Testis (tissue), 5 donors: Measurements from ENCODE around the gene NET1. TPM values are rescaled to one million over a fixed set of nuclear protein-coding genes. Genes with fewer than 3 reads are reported as not detected.
A peak's percentile ranks its signal among the peaks of the same experiment; 100 is the strongest.

ENCODE experiments used
- DNase-seq: peaks from one replicate; pipeline ENCODE4 v3.0.0-alpha.2; 2019
- H3K27ac ChIP-seq, 2 donors: fragments of 200-600 bp; sonication (generic); one replicate each; pipeline ENCODE4 v1.5.1; 2019
- H3K27me3 ChIP-seq: fragments of 200-600 bp; sonication (generic); one replicate; pipeline ENCODE4 v1.5.1; 2019
- H3K36me3 ChIP-seq: fragments of 200-600 bp; sonication (generic); one replicate; pipeline ENCODE4 v1.5.1; 2017; ENCODE audit warnings: low read depth; ENCODE audit errors: missing control alignments
- H3K4me1 ChIP-seq: fragments of 200-600 bp; sonication (generic); one replicate; pipeline ENCODE4 v1.5.1; 2019
- H3K4me3 ChIP-seq, 2 donors: fragments of 200-600 bp; sonication (generic); one replicate each; pipeline ENCODE4 v1.5.1; 2017 to 2019
- H3K9me3 ChIP-seq: fragments of 200-600 bp; sonication (generic); one replicate; pipeline ENCODE4 v1.5.1; 2017
- CTCF ChIP-seq, 3 experiments: fragments of 450-650 bp in 2 of 3; fragments of 200-600 bp in 1 of 3; sonication (generic) in 1 of 3; IDR thresholded peaks; one replicate each; pipeline ENCODE4 v1.5.1; 2016 to 2019; ENCODE audit warnings: antibody characterized with exemption in 3 of 3, mild to moderate bottlenecking in 2 of 3, moderate library complexity in 1 of 3
- POLR2A ChIP-seq: fragments of 450-650 bp; IDR thresholded peaks from one replicate; pipeline ENCODE4 v1.6.1; 2017; ENCODE audit warnings: antibody characterized with exemption, mild to moderate bottlenecking, moderate library complexity
- WGBS, 2 donors: methylation state at CpG; one replicate each; pipeline ENCODE4 v1.1.5; 2018; 5-methylcytosine and 5-hydroxymethylcytosine counted together
- intact Hi-C: fragments of 100-400 bp; cut with DNase I; formaldehyde crosslinking; loops from one replicate; pipeline ENCODE4 v1.15.1; 2023; ENCODE audit warnings: low total_unique reads
- long read RNA-seq, 2 donors: transcript quantifications; one replicate each; lab custom pipeline, GENCODE V29; 2026
- polyA plus RNA-seq: library from polyadenylated mRNA; stranded (reverse); fragments of 350-450 nt; fragmentation: Illumina TruSeq; extraction: RNeasy Lipid Tissue Mini Kit (QIAGEN cat#74804); gene quantifications from one replicate; pipeline ENCODE4 v1.2.3, GENCODE V29; 2014; ENCODE audit warnings: low read depth, low replicate concordance; ENCODE audit not compliant: insufficient read depth
- total RNA-seq, 2 donors: library from RNA; depleted of rRNA; stranded (reverse); fragments of >200 nt; gene quantifications; one replicate each; pipeline ENCODE4 v1.2.3, GENCODE V29; 2016

The NET1 gene
- total RNA-seq, result 10 to 100 TPM; 39.9 to 40.7 TPM
- polyA plus RNA-seq, result 29.7 TPM
- long read RNA-seq, donor 1, partial matches to known transcripts, result 18 of 25 reads
- long read RNA-seq, donor 1, other reads (novel, unspliced or antisense), result 0 of 25 reads
- long read RNA-seq, donor 2, partial matches to known transcripts, result 0 of 4 reads
- long read RNA-seq, donor 2, other reads (novel, unspliced or antisense), result 0 of 4 reads

- intact Hi-C loops, result no loop called here
- Histone ChIP-seq H3K36me3 (no peaks in the 10 kb centered on the region), H3K4me3 (peak within 1 kb of the TSS; percentile 80 to 83), H3K27ac (peak within 1 kb of the TSS; percentile 78 to 80), H3K4me1 (peaks cover 6% of the 10 kb centered on the region), H3K27me3 (no peaks in the 10 kb centered on the region), H3K9me3 (no peaks in the 10 kb centered on the region)
- DNase-seq, result peak; percentile 95
- 0% methylated on average over 19 to 40 of the region's 48 CpGs for WGBS, 2 donors
- no peak for TF ChIP-seq POLR2A
- TF ChIP-seq CTCF (IDR thresholded peaks at IDR 0.05), result no peak
Observed at GRCh38 chr10:5412277-5412941, at the start of gene NET1. TSS of gene NET1 (plus strand) at chr10:5412557. CDS start at chr10:5412693, 136 bp downstream.

- Histone ChIP-seq H3K9me3 (no peaks in the 10 kb centered on the region), H3K4me1 (no peaks in the 10 kb centered on the region), H3K27ac (no peak overlapping the region), H3K36me3 (no peaks in the 10 kb centered on the region), H3K27me3 (no peaks in the 10 kb centered on the region), H3K4me3 (no peak overlapping the region)
- DNase-seq, result no peak
- intact Hi-C loops, result no loop called here
- TF ChIP-seq CTCF (IDR thresholded peaks at IDR 0.05) (no peak), POLR2A (no peak)
Observed at GRCh38 chr10:5362873-5363272, 49.5 kb upstream of the NET1 start.

DNA sequence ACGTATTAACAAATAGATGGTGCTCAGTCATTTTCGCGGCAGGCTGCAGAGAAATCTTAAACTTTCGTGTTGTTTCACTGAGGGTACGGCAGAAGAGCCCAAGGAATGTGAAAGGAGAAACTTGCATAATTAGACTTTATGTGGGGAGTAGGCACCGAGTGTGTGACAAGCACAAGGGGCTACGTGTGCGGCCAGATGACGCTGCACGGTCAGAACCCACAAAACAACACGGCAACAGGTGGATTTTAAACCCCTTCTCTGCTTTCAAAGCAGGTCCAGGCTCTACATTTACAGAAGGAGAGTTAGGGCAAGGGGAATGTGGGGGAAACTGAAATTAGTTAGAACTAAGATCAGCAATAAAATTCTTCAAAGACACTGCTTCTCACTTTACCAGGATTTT, 48.0 kb upstream of the NET1 start:
- no peak overlapping the region for H3K4me3 ChIP-seq
- intact Hi-C loops, result no loop called here
- H3K36me3 ChIP-seq, result no peaks in the 10 kb centered on the region
- no peaks in the 10 kb centered on the region for H3K9me3 ChIP-seq
- H3K27ac ChIP-seq, result no peak overlapping the region
- TF ChIP-seq CTCF (IDR thresholded peaks at IDR 0.05) (no peak), POLR2A (no peak)
- no peaks in the 10 kb centered on the region for H3K27me3 ChIP-seq
- no peak for DNase-seq
- 46 to 62% methylated on average over 11 of the region's 11 CpGs for WGBS, 2 donors
- no peaks in the 10 kb centered on the region for H3K4me1 ChIP-seq

- H3K9me3 ChIP-seq, result no peaks in the 10 kb centered on the region
- no peak within 1 kb of the TSS for H3K4me3 ChIP-seq
- no peaks in the 10 kb centered on the region for H3K36me3 ChIP-seq
- no peak within 1 kb of the TSS for H3K27ac ChIP-seq
- no peaks in the 10 kb centered on the region for H3K27me3 ChIP-seq
- DNase-seq, result no peak
- 33 to 47% methylated on average over 12 to 21 of the region's 21 CpGs for WGBS, 2 donors
- no peak for TF ChIP-seq POLR2A
- no peak for TF ChIP-seq CTCF (IDR thresholded peaks at IDR 0.05)
- no peaks in the 10 kb centered on the region for H3K4me1 ChIP-seq
- intact Hi-C loops, result no loop called here
Observed at GRCh38 chr10:5364890-5365338, 47.4 kb upstream of the NET1 start, which contains the start of gene UCN3. TSS of gene UCN3 (plus strand) at chr10:5364966. CDS start at chr10:5373721, 8,755 bp downstream.
